ENCODE measurements around the gene EFNA2.

GRCh38 chr19:1269065-1269477 is 16.6 kb upstream of the EFNA2 start, which contains the start of gene CIRBP:
- TF ChIP-seq, protein P1, sequence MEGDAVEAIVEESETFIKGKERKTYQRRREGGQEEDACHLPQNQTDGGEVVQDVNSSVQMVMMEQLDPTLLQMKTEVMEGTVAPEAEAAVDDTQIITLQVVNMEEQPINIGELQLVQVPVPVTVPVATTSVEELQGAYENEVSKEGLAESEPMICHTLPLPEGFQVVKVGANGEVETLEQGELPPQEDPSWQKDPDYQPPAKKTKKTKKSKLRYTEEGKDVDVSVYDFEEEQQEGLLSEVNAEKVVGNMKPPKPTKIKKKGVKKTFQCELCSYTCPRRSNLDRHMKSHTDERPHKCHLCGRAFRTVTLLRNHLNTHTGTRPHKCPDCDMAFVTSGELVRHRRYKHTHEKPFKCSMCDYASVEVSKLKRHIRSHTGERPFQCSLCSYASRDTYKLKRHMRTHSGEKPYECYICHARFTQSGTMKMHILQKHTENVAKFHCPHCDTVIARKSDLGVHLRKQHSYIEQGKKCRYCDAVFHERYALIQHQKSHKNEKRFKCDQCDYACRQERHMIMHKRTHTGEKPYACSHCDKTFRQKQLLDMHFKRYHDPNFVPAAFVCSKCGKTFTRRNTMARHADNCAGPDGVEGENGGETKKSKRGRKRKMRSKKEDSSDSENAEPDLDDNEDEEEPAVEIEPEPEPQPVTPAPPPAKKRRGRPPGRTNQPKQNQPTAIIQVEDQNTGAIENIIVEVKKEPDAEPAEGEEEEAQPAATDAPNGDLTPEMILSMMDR (conservative IDR thresholded peaks at IDR 0.05; ENCODE audit: low read length), result no peak
- TF ChIP-seq EZH2phosphoT487 (IDR thresholded peaks at IDR 0.05; ENCODE audit: borderline replicate concordance), result no peak
